HG03565 (cell line): ENCODE data around the gene PLP2.
A peak's percentile ranks its signal among the peaks of the same experiment; 100 is the strongest.

ENCODE experiments used
- ATAC-seq: cut with Tn5 transposase; IDR thresholded peaks from one replicate; pipeline ENCODE4 v1.9.1; 2021; ENCODE audit warnings: mild to moderate bottlenecking, moderate library complexity; ENCODE audit not compliant: unreplicated experiment

The PLP2 gene

DNA sequence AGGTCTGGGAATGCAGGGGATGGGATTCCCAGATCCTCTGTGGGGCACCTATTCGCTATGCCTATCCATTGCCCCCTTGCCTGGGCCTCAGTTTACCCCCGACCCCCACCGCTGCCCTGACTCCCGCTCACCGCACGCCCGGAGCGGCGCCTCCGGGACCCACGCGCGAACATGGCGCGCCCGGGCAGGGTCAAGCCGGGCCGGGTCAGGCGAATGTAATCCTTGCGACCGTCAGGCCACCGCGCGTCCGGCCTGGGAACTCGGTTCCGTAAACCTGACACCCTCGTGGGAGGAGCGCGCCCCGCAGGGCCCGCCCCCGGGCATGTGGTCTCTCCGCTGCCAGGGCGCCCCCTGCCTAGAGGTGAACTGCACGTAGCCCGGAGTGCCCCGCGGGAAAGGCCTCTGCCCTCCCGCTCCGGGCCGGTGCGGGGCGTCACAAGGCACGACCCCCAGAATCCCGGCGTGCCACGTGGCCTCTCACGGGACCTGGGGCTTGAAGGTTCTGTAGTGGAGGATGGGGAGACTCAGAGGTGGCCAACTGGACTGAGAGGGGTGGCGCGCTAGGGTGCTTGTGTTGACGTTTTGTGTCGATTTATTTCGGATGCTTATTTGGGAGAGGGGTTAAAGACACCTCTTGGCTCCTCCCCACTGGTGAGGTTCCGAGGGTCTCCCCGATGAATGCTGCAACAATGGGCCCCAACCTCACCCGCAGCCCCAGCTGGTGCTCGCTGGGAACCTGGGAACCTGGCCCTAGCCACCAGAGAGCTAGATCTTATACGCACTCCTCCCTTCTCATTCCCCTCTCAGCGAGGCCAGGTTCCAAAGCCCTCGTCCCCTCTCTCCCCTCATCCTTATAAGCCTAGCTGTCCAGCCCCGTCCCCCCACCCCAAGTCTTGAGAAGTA is 14.7 kb downstream of the PLP2 start, which contains the start of gene PRICKLE3:
PRICKLE3 (minus strand) TSS at position 249 of the 903 bp plus-strand sequence; CDS start at position 173, 76 bp downstream.
- ATAC-seq: no peak

DNA sequence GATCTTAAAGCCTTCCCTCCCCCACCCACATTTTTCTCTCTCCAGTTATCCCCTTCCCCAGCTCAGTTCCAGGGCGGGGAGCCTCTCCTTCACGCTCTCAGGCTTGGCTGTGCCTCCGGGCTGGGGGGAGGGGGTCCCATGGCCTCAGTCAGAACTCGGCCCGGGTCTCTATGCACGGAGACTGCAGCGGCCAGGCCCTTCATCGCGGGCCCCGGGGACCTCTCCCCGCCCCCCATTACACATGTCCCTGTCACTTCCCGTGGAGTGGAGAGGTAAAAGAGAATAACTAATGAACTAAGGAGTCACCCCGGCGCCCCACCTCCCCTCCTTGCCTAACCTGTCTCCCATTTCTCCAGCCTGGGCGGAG is 15.3 kb downstream of the PLP2 start:
- no peak for ATAC-seq

DNA sequence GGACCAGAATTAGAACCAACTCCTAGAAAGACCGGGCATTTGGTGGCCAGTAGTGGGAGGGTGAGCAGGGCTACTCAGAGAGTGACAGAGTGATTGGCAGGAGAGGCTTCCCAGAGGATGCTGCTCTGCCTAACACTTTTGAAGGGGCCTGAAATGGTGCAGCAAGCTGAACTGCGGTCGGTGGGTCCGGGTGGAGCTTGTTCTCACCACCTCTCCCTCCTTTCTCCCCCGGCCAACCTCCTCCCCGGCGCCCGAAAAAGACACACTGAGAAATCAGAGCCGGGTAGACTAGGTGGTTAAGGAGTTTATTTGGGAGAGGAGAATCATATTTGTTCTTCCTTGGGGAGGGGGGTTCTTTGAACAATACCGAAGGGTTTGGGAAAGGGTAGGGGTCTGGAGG is 15.8 kb downstream of the PLP2 start:
- no peak for ATAC-seq

DNA sequence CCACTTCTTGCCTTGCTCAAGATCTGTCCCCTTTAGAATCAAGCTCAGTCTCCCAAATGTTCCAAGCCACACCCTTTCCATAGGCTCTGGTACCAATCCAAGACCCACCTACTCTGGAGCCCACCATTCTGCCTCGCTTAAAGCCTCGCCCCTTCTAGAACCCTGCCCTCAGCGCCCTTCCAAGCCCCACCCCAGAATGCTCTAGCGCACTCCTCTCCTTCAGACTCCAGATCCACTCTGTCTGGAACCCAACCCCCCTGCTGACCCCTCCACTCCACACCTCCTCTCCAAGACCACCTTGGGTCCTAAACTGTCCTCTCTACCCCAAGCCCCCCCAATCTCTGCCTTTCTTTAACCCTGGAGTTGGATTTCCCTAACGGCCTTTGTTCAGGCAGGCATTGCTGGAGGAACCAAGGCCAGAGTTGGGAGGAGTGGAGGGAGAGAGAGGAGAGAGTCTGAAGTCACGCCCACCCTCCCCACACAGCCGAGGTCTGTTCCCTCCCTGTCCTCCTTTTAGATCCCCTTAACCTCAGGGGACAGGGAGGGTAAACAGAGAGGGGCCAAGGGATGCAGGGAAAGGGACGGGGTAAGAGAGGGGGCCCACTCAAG is 16.9 kb downstream of the PLP2 start:
- no peak for ATAC-seq

DNA sequence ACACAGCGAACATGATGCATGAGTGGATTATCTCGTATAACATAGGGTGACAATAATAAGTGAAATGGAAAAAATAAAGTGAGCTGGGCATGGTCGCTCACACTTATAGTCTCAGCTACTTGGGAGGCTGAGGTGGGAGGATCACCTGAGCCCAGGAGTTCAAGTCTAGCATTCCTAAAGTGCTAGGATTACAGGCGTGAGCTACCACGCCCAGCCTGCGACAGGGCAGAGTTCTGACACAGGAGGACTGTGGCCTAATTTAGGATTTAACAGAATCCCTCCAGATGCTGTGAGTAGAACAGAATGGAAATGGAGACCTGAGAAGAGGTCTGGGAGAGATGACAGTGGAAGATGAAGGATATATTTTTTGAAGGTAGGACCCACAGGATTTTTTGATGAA is 17.9 kb downstream of the PLP2 start:
- ATAC-seq: no peak

DNA sequence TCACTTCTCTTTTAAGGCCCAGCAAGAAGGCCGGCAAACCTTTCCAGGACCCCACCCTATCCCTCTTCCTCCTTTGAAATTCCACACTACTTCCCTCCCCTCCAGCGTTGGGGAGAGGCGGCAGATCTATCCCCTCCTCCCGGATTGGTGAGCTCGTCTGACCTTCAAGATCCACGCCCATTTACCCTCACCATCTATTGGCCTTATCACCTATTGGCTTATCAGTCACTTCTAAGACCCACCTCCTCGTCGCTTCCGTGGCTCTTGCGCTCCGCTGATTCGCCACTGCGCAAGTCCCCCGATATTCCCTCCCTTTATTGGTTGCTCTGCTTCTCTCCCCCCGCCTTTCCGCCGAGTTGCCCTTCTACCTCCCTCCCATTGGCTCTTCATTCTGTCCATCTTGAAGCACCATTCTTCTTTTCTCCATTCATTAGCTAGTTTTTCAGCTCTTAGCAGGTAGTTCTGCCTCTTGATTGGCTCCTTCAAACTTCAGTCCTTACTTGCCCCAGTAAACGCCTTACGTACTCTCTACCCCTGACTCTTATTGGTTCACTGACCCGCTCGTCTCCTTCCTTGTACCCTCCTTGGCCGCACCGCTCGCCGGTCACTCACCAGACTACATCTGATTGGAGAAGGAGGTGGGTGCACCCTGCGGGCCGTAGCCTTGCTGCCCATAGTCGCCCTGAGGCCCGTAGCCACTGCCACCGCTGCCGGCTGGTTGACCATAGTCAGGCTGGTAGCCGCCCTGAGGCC is 19.3 kb downstream of the PLP2 start:
- peak; percentile 90 for ATAC-seq

DNA sequence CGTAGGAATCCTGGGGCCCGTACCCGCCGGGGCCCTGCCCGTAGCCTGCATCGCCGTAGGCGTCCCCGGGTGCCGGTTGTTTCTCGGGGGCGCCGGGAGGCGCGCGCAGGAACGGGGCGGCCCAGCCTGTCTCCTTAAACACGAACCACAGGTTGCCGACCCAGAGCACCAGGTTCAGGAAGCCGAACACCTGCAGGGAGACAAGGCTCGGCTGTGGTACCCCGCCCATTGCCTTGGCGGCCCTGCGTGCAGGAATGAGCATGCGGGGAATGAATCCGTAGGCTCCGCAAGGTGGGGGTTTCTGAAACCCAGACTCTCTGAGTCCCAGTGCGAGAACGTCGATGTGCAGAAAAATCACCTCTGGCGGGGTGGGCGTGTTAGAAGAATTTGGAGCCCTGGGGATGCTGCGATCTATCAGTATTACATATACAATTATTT is 19.9 kb downstream of the PLP2 start:
- peak; percentile 7 for ATAC-seq

DNA sequence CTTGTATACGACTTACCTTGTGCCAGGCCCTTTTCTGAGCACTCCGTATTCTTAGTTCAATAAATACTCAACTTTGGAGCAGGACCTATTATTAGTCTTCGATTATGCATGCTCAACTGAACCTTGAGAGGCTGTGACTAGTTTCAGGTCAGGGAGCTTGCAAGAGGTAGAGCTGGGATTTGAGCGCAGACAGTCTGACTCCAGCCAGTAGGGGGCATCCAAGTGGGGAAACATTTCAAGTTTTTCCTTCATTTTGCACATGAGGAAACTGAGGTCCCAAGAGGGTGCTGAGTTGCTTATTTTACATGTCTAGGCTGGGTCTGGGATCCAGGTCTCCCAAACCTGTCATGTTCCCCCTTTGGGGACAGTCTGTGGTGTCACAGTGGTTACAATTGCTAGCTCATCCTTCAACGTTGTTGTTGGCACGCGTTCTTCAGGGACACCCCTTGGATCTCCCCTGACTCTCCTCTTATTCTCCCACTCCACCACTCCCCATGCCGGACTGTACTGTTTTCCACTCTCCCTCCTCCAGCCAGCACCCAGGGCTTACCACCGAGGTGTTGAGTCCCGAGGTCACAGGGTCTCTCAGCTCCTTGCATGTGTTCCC is 21.1 kb downstream of the PLP2 start:
- ATAC-seq: no peak

DNA sequence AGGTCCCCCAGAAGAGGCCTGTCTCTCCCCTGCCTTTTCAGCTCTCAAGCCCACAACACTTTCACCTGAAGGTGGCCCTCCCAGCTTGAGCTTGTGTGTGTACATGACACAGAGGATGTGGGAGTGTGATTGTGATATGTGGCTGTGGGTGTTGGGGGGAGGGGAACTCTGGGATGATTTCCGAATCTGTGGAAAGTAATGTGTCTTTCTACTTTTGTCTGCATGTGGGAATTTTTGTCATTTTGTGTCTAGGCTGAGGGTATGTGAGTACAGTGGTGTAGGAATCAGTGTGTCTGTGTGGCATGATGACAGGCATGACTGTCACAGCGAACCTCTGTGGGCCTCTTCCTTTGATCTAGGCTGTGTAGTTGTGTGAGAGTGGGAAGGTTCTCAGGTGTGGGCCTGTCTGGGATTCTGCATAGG is 21.9 kb downstream of the PLP2 start:
- no peak for ATAC-seq

DNA sequence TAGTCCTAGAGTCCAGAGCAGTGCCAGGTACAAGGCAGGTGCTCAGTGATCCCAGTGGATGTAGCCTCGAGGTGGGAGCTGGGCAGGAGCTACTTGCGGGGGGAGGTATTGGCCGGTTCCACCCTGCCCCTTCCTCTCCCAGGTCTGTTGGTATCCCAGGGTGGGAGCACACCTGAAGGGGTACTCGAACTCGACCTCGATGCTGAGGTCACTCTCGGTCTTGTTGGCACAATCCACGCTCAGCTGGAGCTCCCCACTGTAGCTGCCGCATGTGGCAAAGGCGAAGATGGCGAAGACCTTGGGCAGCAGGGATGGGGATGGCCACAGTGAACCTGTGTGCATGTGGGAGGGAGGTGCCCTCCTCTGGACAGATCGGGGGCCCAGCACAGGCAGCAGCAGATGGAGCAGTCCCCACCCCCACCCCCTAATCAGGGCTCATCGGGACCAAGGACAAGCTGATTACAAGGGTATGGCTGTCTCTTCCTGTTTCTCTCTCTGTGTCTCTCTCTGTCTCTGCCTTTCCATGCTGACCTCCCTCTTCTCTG is 25.9 kb downstream of the PLP2 start:
- no peak for ATAC-seq

DNA sequence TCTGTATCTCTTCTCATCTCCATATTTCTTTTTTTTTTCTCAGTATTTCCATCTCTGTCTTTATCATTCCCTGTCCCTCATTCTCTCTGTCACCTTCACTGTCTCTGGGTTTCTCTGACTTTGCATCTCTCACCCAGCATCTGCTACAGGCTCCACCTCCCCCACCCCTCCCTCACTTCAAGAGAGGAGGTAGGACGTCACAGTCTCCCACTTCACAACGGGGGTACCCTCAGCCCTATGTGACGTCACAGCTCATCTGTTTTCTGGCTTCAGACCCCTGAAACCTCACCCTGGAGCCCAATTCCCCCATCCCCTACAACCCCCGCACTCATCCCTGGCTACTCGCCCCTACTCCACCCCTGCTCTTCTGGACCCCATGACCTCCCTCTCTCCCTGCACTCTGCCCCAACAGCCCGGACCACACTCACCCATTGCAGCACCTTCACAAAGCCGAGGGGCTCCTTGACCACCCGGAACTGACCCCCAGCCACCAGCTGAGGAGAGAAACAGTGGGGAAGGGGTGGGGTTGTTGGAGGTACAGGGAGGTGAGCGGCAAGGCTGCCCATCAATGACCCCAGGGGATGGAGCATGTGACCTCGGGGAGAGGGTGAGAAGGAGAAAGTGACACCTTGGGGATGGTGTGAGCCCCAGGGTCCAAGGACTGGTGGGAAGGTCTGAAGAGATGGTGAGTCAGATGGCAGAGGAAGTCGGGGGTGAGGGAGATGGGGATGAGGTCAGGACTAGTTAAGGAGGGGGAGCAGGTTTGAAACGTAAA is 27.0 kb downstream of the PLP2 start:
- no peak for ATAC-seq

DNA sequence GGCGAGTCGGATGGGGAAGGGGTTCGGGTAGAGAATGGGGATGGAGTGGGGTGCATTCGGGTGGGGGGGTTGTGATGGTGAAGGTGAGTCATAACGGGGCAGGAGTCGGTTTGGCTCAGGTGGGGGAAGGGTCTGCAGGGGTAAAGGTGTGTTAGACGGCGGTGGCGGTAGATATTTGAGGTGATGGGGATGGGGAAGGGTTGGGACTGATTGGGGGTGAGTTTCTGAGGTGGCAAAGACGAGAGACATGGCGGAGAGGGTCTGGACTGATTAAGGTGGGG is 27.6 kb downstream of the PLP2 start:
- ATAC-seq: no peak

DNA sequence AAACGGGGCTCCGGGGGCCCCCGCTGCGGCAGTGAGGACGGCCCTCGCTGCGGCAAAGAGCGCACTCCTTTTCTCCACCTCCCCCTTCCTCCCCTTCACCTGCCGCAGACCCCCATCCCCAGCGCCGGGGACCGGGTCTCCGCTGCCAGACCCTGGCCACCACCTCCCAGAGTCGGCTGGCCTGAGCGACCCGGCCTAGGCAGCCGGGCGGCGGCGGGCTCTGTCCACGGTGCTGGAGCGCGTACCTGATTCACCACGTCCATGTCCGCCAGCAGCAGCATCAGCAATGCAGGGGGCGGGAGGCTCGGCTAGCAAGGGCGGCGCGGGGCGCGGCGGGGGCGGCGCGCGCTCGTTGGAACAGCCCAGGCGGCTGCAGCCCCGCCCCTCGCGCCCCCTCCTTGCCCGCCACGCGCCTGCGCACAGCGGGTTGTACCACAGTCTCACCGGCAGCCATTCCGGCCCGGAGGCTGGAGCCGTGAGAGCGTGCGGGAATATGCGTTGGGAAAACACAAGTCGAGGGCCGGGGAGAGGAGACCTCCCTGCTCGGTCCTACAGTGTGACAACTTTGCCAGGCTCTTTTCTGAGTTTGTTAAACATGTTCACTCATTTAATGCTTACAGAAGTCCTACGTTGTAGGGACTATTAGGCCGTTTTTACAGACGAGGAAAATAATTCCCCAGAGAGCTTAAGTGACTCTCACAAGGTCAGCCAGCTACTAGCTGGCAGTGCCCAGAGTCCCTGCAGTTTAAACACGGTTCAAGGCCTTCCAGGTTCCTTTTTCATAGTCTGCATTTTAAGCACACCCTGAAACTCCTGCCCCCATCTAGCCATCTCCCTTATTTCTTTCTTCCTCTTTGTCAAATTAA is 28.4 kb downstream of the PLP2 start, which contains the start of gene SYP:
SYP (minus strand) TSS at position 288 of the 866 bp plus-strand sequence; CDS start at position 281, 7 bp downstream.
- peak; percentile 97 for ATAC-seq

DNA sequence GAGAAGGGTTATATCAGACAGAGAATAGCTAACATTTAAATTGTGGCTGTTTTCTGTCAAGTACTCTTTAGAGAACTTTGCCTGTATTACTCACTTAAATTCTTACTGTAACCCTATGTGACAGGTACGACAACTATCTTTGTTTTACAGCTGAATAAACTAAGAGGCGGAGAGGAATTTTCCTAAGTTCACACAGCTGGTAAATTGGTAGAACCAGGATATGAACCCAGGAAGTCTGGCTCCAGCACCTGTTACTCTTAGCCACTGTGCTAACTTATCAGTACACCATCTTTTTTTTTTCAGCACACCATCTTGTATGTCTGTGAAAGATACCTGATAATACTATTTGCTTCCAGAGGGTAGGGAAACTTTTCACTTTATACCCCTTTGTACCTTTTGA is 30.3 kb downstream of the PLP2 start:
- no peak for ATAC-seq

DNA sequence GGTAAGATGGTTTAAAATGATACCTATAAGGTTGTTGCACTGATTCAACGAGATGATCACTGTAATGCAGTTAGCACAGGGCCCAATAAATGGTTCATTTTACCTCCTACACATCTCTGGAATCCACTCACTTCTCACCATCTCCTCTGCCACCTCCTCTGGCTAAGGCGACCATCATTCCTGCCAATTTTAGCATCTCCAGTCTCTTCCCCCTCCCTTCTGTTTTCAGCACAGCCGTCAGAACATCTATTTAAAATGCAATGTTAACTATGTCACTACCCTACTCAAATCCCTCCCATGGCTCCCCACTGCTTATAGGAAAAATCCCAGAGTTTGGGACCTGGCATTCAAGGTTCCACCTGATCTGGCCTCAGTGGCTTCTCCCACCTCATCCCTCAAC is 31.8 kb downstream of the PLP2 start:
- ATAC-seq: no peak

DNA sequence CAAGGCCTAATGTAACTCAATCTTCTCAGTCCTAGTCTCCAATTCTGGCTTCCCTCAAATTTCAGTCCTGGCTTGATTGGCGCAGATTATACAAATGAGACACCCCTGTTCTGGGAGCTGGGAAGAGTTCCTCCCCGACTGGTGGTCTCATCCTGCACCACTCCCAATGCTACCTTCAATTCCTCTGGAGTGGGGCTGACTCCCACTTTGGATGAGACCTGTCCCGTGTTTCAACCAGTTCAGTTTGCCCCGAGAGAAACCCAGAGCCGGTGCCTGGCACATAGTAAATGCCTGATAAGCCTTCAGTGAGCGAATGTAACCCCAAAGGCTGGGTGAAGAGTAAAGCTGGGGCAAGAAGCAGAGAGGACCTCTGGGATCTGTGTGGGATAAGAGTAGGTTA is 32.3 kb downstream of the PLP2 start:
- no peak for ATAC-seq

DNA sequence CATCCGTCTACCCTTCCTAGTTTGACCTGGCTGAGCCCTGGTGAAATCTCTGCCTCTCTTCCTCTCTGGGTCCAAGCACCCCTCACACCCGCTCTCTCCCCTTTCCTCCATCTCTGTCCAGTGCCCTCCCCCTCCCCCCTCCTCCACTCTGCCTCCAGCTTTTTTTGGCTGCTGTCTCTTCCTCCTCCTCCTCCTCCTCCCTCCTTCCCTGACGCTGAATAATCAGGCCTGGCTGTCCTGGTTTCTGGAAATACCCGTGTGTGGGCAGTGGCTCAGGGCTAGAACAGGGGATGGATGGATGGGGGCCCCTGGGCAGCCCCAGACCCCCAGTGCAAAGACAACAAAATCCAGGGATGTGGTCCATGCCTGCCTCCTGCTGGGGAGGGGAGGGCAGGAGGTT is 33.0 kb downstream of the PLP2 start:
- no peak for ATAC-seq

DNA sequence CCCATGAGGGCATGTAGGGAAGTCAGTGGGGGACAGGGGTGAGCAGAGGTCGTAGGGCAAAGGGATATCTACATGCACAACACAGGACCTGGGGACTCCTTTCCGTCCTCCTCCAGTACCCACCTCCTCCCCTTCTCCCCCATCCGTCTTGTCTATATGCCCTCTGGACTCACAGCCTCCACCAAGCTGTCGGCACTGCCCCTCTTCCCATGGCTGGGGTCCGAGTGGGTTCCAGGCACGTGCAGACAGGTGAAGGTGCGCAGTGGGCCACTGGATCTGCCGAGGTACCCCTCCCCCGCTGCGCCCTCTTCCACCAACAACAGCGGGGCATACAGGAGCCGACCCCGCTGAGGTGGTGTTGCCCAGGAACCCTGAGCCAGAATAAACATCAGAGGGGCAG is 33.7 kb downstream of the PLP2 start:
- no peak for ATAC-seq

DNA sequence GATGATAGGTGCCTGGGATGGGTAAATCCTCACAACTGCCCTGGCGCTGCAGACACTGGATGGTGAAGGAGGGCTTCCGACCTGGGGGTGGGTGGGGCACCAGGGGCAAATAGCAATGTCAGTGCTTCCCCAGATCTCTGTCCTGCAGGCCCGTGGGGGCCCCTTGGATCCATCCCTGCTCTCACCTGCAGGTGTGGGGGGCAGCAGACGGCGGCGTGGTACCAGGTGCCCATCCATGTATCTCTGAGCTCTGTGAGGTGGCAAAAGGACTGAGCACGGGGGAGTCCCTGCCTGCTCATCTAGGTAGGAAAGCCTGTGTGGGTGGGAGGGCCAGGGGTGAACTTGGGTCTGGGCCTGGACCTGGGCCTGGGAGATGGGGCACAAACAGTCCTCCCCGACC is 34.8 kb downstream of the PLP2 start:
- ATAC-seq: no peak
